HCT116 (cell line): ENCODE results near the gene OTOG. TPM values are rescaled to one million over a fixed set of nuclear protein-coding genes. Genes with fewer than 3 reads are reported as not detected.
A peak's percentile ranks its signal among the peaks of the same experiment; 100 is the strongest.

Experiments
- ATAC-seq: fragments of 200-7000 bp; cut with Tn5 transposase; 2 replicates; pipeline ENCODE4 v1.9.1; 2020; ENCODE audit warnings: mild to moderate bottlenecking, moderate library complexity
- Bru-seq: library from RNA; stranded (reverse); fragments of 400-500 nt; gene quantifications from one replicate; lab custom pipeline; 2021; lab: Mats Ljungman, UMichigan
- BruChase-seq, 2 experiments: library from RNA; stranded (reverse); fragments of 400-500 nt; gene quantifications; one replicate each; lab custom pipeline; 2021; lab: Mats Ljungman, UMichigan
- BruUV-seq: library from RNA; stranded (reverse); fragments of 400-500 nt; replicated peaks from 2 replicates; lab custom pipeline; 2021; lab: Mats Ljungman, UMichigan
- CTCF ChIA-PET: fragments of 300-600 bp; sonication (Branson Sonifier 250); formaldehyde crosslinking; loops from one replicate; lab custom pipeline; 2021; ENCODE audit warnings: antibody characterized with exemption; lab: Charles Lee
- POLR2A ChIA-PET: fragments of 300-600, 350-600 bp; sonication (Branson Sonifier 250); formaldehyde crosslinking; loops from one replicate; lab custom pipeline; 2021; ENCODE audit warnings: antibody characterized with exemption; lab: Charles Lee
- RAD21 ChIA-PET, 2 experiments: fragments of 300-600 bp; sonication (Branson Sonifier 250); formaldehyde crosslinking; loops; one replicate each; lab custom pipeline; 2023; ENCODE audit warnings: low total read pairs in 2 of 2; ENCODE audit not compliant: uncharacterized antibody in 2 of 2, unreplicated experiment in 2 of 2, low non-redundant PET in 1 of 2; lab: Charles Lee
- DNase-seq: peaks from one replicate; pipeline ENCODE4 v3.0.0-alpha.2; 2010; ENCODE audit warnings: low read depth, low spot score
- H2AFZ ChIP-seq: fragments of 200-600 bp; shearing (Covaris generic), sonication (generic); 2 replicates; pipeline ENCODE4 v1.6.1; 2017; ENCODE audit warnings: low read depth, mixed run types, mixed read lengths, antibody characterized with exemption, low read length; ENCODE audit not compliant: poor library complexity, severe bottlenecking
- H3K27ac ChIP-seq: 2 replicates; pipeline ENCODE4 v1.5.1; 2012; ENCODE audit warnings: low read depth, low read length
- H3K27me3 ChIP-seq: fragments of 200-600 bp; sonication (generic); 2 replicates; pipeline ENCODE4 v1.6.1; 2016; ENCODE audit warnings: mixed run types, low read length, mixed read lengths; ENCODE audit not compliant: insufficient read depth
- H3K36me3 ChIP-seq, 2 experiments: fragments of 200-500 bp in 1 of 2; fragments of 200-600 bp in 1 of 2; sonication (Bioruptor generic) in 1 of 2; sonication (generic) in 1 of 2; 2 replicates each; pipeline versions ENCODE4 v1.5.1 to v1.6.1; 2014 to 2016; ENCODE audit warnings: low read length in 2 of 2, inconsistent platforms in 1 of 2, mixed read lengths in 1 of 2, mixed run types in 1 of 2; ENCODE audit not compliant: insufficient read depth in 2 of 2, control insufficient read depth in 1 of 2
- H3K4me1 ChIP-seq, 2 experiments: fragments of 200-600 bp in 1 of 2; sonication (generic) in 1 of 2; 2 replicates each; pipeline versions ENCODE4 v1.5.1 to v1.6.1; 2012 to 2017; ENCODE audit warnings: low read length in 2 of 2, inconsistent platforms in 1 of 2, mild to moderate bottlenecking in 1 of 2, mixed read lengths in 1 of 2, mixed run types in 1 of 2, moderate library complexity in 1 of 2; ENCODE audit not compliant: insufficient read depth in 2 of 2, control insufficient read depth in 1 of 2
- H3K4me2 ChIP-seq: fragments of 200-600 bp; sonication (generic); 2 replicates; pipeline ENCODE4 v1.6.1; 2017; ENCODE audit warnings: mixed run types, low read length, mixed read lengths
- H3K4me3 ChIP-seq, 2 experiments: fragments of 200-600 bp in 1 of 2; sonication (generic) in 1 of 2; replicated peaks in 1 of 2; 2 replicates each; pipeline ENCODE4 v1.5.1; 2011 to 2016; ENCODE audit warnings: low read length in 2 of 2, control low read depth in 1 of 2, low read depth in 1 of 2, mild to moderate bottlenecking in 1 of 2, mixed read lengths in 1 of 2, mixed run types in 1 of 2
- H3K79me2 ChIP-seq: fragments of 200-600 bp; sonication (generic); 2 replicates; pipeline ENCODE4 v1.6.1; 2017; ENCODE audit warnings: mild to moderate bottlenecking, mixed run types, low read length, moderate library complexity, mixed read lengths; ENCODE audit not compliant: insufficient read depth
- H3K9ac ChIP-seq: fragments of 200-600 bp; sonication (generic); 2 replicates; pipeline ENCODE4 v1.6.1; 2016; ENCODE audit warnings: low read length, mixed read lengths
- H3K9me2 ChIP-seq: fragments of 200-600 bp; sonication (generic), shearing (Covaris generic); 2 replicates; pipeline ENCODE4 v1.6.1; 2017; ENCODE audit warnings: mixed run types, mild to moderate bottlenecking, moderate library complexity; ENCODE audit not compliant: insufficient read depth
- H3K9me3 ChIP-seq, 2 experiments: fragments of 200-500 bp in 1 of 2; fragments of 200-600 bp in 1 of 2; sonication (Bioruptor generic) in 1 of 2; sonication (generic) in 1 of 2; 2 replicates each; pipeline ENCODE4 v1.6.1; 2014 to 2017; ENCODE audit warnings: low read length in 2 of 2, mixed read lengths in 2 of 2, inconsistent platforms in 1 of 2, low read depth in 1 of 2, mild to moderate bottlenecking in 1 of 2, mixed run types in 1 of 2, moderate library complexity in 1 of 2; ENCODE audit not compliant: control insufficient read depth in 1 of 2, insufficient read depth in 1 of 2
- H4K20me1 ChIP-seq: fragments of 200-600 bp; sonication (generic), shearing (Covaris generic); 2 replicates; pipeline ENCODE4 v1.6.1; 2017; ENCODE audit warnings: mixed run types, mild to moderate bottlenecking, moderate library complexity; ENCODE audit not compliant: insufficient read depth
- CEBPB ChIP-seq: IDR thresholded peaks from 2 replicates; pipeline ENCODE4 v1.6.1; 2012; ENCODE audit warnings: low read depth
- CTCF ChIP-seq, 3 experiments: fragments of 200-600 bp in 1 of 3; sonication (generic) in 1 of 3; IDR thresholded peaks in 2 of 3; conservative IDR thresholded peaks in 1 of 3; 2 replicates each; pipeline ENCODE4 v1.5.1; 2012 to 2017; ENCODE audit warnings: low read depth in 2 of 3, low read length in 2 of 3, antibody characterized with exemption in 1 of 3, borderline replicate concordance in 1 of 3, control low read depth in 1 of 3, mild to moderate bottlenecking in 1 of 3, mixed read lengths in 1 of 3, mixed run types in 1 of 3, moderate library complexity in 1 of 3; ENCODE audit not compliant: insufficient read depth in 1 of 3
- EGR1 ChIP-seq: IDR thresholded peaks from 2 replicates; pipeline ENCODE4 v1.6.1; 2012; ENCODE audit warnings: low read depth
- FOSL1 ChIP-seq: IDR thresholded peaks from 2 replicates; pipeline ENCODE4 v1.6.1; 2012; ENCODE audit warnings: low read depth
- JUND ChIP-seq: IDR thresholded peaks from 2 replicates; pipeline ENCODE4 v1.6.1; 2012
- SP1 ChIP-seq: IDR thresholded peaks from 2 replicates; pipeline ENCODE4 v1.6.1; 2012; ENCODE audit warnings: low read depth
- TCF7L2 ChIP-seq: IDR thresholded peaks from 2 replicates; pipeline ENCODE4 v1.7.0; 2011; ENCODE audit warnings: borderline replicate concordance, inconsistent platforms; ENCODE audit not compliant: insufficient read depth, insufficient read length; ENCODE audit errors: extremely low read depth
- YY1 ChIP-seq: IDR thresholded peaks from 2 replicates; pipeline ENCODE4 v1.6.1; 2011; ENCODE audit warnings: low read length, low read depth, moderate library complexity, mild to moderate bottlenecking; ENCODE audit not compliant: insufficient replicate concordance; ENCODE audit errors: extremely low read depth
- intact Hi-C: fragments of 100-400 bp; cut with micrococcal nuclease; formaldehyde crosslinking; loops from 2 replicates; pipeline ENCODE4 v1.10.0; 2022
- long read RNA-seq: library from polyadenylated mRNA; unstranded; transcript quantifications from one replicate; pipeline ENCODE4 v2.0.0, GENCODE V29; 2021; ENCODE audit not compliant: unreplicated experiment
- polyA plus RNA-seq: library from polyadenylated mRNA; unstranded; fragments of >200 nt; gene quantifications from 2 replicates; pipeline ENCODE4 v1.2.1, GENCODE V29; 2012; ENCODE audit warnings: missing spikeins
- total RNA-seq: library from RNA; stranded (reverse); gene quantifications from one replicate; pipeline ENCODE4 v1.2.1, GENCODE V29; 2021; ENCODE audit not compliant: unreplicated experiment
- TF ChIP-seq, protein P1 (sequence below): IDR thresholded peaks from 2 replicates; pipeline ENCODE4 v1.6.1; 2012; ENCODE audit warnings: low read depth
- TF ChIP-seq, protein P2 (sequence below): IDR thresholded peaks from 2 replicates; pipeline ENCODE4 v1.6.1; 2012

The OTOG gene, protein sequence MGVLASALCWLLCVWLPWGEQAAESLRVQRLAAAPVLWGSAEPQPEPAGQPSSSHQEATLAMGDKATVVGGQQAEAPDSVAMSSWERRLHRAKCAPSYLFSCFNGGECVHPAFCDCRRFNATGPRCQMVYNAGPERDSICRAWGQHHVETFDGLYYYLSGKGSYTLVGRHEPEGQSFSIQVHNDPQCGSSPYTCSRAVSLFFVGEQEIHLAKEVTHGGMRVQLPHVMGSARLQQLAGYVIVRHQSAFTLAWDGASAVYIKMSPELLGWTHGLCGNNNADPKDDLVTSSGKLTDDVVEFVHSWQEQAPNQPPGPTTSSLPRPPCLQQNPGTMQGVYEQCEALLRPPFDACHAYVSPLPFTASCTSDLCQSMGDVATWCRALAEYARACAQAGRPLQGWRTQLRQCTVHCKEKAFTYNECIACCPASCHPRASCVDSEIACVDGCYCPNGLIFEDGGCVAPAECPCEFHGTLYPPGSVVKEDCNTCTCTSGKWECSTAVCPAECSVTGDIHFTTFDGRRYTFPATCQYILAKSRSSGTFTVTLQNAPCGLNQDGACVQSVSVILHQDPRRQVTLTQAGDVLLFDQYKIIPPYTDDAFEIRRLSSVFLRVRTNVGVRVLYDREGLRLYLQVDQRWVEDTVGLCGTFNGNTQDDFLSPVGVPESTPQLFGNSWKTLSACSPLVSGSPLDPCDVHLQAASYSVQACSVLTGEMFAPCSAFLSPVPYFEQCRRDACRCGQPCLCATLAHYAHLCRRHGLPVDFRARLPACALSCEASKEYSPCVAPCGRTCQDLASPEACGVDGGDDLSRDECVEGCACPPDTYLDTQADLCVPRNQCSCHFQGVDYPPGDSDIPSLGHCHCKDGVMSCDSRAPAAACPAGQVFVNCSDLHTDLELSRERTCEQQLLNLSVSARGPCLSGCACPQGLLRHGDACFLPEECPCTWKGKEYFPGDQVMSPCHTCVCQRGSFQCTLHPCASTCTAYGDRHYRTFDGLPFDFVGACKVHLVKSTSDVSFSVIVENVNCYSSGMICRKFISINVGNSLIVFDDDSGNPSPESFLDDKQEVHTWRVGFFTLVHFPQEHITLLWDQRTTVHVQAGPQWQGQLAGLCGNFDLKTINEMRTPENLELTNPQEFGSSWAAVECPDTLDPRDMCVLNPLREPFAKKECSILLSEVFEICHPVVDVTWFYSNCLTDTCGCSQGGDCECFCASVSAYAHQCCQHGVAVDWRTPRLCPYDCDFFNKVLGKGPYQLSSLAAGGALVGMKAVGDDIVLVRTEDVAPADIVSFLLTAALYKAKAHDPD (N-terminal part only)
- 0.07 TPM for total RNA-seq
- polyA plus RNA-seq: 0.01 and 0.04 TPM in 2 replicates
- Bru-seq, nascent RNA: percentile 16 among the genes with signal in this experiment
- percentile 11 among the genes with signal in this experiment for BruChase-seq, experiment 1, labeled RNA remaining after a 6-hour chase
- BruChase-seq, experiment 2, labeled RNA remaining after a 2-hour chase: percentile 20 among the genes with signal in this experiment
- long read RNA-seq: 0 reads

- H3K27me3 ChIP-seq: no peaks in the 10 kb centered on the region
- H3K9ac ChIP-seq: no peak within 1 kb of the TSS
- no TSS peak for BruUV-seq
- ChIA-PET RAD21 (no interaction called here), POLR2A (no interaction called here), CTCF (no interaction called here)
- H3K4me1 ChIP-seq: peaks cover 4 to 24% of the 10 kb centered on the region in 2 experiments; a peak in 3 of 4 replicates
- no peaks in the 10 kb centered on the region for H3K9me3 ChIP-seq
- no peak within 1 kb of the TSS for H3K4me2 ChIP-seq
- no peaks in the 10 kb centered on the region for H3K36me3 ChIP-seq
- no peaks in the 10 kb centered on the region for H4K20me1 ChIP-seq
- intact Hi-C loops: no loop called here
- no peaks in the 10 kb centered on the region for H3K79me2 ChIP-seq
- no peaks in the 10 kb centered on the region for H3K9me2 ChIP-seq
- TF ChIP-seq YY1 (no peak), CEBPB (no peak), JUND (no peak), SP1 (no peak), CTCF (IDR thresholded peaks at IDR 0.05 in 2 of 3, conservative IDR thresholded peaks at IDR 0.05 in 1 of 3; ENCODE audit: borderline replicate concordance in 1 of 3, insufficient read depth in 1 of 3, low read depth in 2 of 3, low read length in 2 of 3) (no peak), FOSL1 (no peak), EGR1 (no peak), TCF7L2 (no peak)
- TF ChIP-seq, protein P1, sequence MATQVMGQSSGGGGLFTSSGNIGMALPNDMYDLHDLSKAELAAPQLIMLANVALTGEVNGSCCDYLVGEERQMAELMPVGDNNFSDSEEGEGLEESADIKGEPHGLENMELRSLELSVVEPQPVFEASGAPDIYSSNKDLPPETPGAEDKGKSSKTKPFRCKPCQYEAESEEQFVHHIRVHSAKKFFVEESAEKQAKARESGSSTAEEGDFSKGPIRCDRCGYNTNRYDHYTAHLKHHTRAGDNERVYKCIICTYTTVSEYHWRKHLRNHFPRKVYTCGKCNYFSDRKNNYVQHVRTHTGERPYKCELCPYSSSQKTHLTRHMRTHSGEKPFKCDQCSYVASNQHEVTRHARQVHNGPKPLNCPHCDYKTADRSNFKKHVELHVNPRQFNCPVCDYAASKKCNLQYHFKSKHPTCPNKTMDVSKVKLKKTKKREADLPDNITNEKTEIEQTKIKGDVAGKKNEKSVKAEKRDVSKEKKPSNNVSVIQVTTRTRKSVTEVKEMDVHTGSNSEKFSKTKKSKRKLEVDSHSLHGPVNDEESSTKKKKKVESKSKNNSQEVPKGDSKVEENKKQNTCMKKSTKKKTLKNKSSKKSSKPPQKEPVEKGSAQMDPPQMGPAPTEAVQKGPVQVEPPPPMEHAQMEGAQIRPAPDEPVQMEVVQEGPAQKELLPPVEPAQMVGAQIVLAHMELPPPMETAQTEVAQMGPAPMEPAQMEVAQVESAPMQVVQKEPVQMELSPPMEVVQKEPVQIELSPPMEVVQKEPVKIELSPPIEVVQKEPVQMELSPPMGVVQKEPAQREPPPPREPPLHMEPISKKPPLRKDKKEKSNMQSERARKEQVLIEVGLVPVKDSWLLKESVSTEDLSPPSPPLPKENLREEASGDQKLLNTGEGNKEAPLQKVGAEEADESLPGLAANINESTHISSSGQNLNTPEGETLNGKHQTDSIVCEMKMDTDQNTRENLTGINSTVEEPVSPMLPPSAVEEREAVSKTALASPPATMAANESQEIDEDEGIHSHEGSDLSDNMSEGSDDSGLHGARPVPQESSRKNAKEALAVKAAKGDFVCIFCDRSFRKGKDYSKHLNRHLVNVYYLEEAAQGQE: no peak
- TF ChIP-seq, protein P2, sequence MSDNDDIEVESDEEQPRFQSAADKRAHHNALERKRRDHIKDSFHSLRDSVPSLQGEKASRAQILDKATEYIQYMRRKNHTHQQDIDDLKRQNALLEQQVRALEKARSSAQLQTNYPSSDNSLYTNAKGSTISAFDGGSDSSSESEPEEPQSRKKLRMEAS: no peak
- no peak for ATAC-seq
- H3K27ac ChIP-seq: no peak within 1 kb of the TSS
- H2AFZ ChIP-seq: no peak within 1 kb of the TSS
- no peak within 1 kb of the TSS for H3K4me3 ChIP-seq
- DNase-seq: no peak
Observed at GRCh38 chr11:17547051-17547577, at the start of gene OTOG. OTOG (plus strand) TSS chr11:17547259; CDS start chr11:17547373, 114 bp downstream.
